GM18498 (cell line): ENCODE results near the gene FTO.

Experiments used
- ATAC-seq: cut with Tn5 transposase; IDR thresholded peaks from one replicate; pipeline ENCODE4 v1.9.1; 2021; ENCODE audit warnings: mild to moderate bottlenecking, moderate library complexity; ENCODE audit not compliant: unreplicated experiment

The FTO gene

DNA sequence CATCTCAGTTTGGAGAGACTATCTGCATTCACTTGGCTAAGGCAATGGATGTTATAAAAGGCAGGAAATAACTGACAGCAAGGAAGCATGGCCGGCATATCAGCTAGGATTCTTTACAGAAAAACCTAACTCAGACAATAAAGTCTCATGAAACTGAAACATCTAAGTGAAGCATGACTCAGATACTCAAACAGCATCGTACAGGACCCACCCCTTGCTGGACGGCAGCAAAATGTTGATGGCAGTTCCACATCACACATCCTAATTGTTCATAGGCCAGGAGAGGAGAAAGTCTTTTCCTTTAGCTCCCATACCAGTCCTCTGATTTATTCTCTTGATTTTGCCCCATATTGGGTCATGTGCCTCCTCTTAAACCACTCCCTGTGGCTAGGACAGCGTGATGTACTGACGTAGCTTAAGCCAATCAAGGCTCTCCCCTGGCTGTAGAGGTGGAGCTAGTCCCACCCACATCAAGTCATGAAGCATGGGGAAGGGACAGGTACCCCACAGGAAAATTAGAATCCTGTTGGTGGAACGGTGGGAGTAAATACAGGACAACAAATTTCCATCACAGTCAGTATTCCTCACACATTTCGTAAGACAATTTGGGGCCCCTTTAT lies 403.7 kb downstream of the FTO start:
- ATAC-seq = no peak

DNA sequence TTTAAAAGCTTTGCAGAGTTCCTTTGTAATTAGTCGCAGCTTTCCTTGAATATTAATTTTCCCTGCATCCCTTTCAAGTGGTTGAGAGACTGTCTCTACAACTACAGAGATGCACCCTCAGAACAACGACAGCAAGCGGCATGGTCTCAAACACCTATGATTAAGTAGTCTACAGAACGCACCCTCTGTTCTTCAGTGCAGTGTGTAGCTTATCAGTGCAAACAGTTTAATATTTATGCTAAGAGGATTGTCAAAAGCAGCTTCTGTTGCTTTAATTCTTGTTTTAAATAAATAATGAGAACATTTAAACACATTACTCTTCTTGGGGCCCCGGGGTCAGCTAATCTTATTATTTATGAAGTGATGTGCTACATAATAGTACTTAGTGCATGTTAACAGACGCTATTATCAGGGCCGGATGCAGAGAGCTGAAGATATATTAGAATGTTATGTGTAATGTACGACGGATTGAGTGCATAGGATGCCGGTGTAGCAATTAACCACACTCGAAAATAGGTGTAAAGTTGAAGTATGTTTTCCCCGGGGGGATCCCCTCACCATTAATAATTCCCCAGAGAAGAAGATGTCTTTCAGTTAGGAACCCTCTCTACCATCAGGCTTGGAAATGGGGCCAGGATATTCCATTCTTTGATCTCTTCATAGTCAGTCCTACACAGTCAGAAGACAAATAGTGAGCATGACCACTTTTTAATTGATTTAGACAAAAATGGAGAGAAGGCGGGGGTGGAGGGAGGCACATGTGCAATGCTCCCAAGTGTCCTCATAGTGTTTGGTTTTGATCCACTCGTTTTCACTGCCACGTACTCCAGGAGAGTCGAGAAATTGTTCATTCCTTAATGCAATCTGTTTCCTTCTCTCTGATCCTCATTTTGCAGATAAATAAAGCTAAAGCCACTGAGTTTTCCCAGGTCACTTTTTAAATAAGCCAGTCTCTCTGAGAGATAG lies 406.3 kb downstream of the FTO start:
- ATAC-seq = no peak

DNA sequence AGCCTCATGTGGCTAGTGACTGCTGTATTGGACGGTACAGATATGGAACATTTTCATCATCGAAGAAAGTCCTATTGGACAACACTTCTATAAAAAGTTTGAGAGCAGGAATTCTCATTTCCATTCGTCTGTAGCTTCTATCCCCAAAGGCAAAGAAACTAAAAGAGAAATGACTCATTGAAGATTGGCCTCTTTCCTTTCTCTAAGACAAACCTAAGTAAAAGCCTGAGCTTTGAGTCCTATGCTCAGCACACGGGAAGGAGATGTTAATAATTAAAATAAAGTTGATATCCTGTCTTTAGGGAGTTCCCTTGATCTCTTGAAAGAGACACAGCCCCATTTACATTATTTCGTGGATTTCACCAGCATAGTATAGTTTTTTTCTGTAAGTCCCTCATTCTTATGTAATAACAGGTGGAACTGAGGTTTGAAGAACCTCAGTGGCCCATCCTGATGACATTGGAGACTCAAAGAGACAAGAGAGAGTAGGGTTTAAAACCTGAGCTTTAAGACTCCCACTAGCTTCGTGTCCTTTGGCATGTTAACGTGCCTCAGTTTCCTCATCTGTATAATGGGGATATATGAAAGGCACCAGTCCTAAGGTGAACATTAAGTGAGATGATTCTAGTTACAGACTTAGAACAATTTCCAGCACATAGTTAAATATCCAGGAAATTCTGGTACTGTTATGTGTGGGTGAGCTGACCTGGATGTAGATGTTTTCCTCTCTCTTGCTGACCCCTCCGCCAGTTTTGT lies 408.7 kb downstream of the FTO start:
- ATAC-seq = no peak

DNA sequence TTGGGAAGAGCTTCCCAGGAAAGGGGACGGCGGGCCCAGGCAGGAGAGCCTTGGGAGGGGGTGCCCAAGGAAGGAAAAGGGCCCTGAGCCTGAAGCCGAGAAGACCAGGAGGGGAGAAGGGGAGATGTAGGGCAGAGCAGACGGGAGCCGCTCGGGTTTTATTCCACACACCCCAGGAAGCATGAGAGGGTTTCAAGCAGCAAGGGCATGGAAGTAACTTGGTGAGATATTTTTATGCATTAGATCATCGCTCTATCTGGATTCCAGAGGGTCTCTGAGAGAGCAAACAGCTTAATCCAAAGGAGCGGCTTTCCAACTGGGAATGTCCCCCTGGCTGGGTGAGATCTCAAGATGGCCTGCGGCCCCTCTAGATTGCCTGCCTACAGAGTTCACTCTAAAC lies 411.6 kb downstream of the FTO start:
- ATAC-seq = no peak

DNA sequence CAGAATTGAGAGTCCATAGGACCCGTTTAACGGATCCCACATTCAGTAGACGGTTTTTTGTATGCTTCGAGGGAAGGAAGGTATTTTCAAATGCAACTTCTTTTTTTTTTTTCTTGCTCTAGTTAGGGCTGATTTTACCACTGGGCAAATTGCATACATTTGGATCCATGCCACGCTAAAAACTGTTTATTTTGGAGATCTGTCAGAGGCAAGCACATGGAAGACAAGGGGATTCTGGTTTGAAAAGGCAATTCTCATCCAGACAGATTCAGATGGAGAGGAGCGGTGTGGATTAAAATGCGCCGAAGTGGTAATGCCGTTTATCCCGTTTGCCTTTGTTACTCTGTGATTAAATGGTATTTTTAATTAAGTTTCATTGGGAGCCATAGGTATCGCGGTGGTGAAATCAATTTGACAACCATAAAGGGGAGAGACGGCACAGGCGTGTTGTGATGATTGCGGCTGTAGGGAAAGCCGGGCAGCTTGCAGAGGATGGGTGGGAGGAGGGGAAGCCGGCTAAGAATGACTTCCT lies 412.2 kb downstream of the FTO start:
- no peak for ATAC-seq

DNA sequence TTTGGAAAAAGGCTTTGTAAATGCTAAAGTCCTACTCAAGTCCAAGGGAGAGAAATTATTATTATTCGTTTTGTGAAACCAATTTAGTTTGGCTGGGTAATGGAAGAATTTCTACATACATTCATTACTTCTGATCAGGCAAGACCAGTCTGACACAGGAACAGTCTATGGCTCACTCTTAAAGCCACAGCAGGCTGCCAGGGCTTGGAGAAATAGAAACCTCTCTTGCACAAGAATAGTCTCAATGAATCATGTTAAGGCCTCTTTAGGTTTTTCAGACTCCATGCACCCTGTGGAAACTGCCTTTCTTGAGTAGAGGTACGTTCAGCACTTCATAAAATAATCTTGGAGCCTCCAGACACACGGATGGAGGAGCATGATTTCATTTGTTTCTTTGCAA lies 414.9 kb downstream of the FTO start:
- ATAC-seq = no peak

DNA sequence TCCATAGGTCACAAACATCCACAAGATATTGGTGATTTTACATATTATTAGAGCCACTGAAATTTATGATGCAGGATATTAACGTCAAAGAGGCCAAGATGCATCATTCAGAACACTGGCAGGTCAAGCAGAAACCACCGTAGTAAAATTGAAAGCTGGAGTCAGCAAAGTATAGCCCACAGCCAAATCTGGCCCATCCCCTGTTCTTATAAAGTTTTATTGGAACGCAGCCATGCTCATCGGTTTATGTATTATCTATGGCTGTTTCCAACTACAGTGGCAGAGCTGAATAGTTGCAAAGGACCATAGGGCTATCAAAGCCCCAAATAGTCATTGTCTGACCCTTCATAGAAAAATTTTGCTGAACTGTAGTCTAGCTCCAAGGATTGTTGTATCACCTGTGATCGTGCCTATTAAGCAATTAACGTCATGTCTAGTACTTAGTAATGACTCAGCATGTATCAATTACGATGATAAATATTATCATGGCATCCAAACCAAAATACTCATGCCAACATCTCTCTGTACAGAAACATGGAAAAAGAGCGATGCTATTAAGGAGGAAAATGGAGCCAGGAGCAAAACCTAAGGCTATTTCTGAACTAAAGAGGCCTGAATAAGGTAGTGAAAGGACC lies 417.0 kb downstream of the FTO start:
- no peak for ATAC-seq

DNA sequence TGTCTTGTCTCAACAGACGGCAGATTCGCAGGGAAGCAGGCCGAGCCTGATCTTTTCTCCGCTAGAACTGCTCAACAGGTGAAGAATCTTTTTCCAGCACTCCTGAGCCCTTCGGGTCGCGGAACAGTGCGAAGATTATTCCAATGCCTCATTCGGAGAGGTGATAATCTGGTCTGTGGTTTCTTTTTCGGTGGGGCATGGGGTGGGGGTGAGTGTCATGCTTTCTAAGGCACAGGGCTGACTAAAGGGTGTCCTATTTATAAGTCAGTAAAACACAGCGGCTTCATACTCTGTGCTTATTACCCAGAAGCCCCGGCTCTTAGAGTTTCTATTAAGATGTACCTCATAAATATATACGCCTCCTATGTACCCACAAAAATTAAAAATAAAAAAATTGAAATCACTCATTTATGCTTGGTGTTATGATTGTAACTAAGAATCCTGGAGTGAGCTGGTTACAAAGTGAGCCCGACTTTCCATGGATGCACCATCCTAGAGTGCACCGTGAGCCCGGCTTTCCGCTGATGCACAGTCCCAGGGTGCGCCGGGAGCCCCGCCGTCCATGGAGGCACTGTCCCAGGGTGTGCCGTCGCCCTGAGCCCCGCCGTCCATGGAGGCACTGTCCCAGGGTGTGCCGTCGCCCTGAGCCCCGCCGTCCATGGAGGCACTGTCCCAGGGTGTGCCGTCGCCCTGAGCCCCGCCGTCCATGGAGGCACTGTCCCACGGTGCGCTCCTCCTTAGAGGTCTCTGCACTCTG lies 417.8 kb downstream of the FTO start:
- ATAC-seq = no peak

DNA sequence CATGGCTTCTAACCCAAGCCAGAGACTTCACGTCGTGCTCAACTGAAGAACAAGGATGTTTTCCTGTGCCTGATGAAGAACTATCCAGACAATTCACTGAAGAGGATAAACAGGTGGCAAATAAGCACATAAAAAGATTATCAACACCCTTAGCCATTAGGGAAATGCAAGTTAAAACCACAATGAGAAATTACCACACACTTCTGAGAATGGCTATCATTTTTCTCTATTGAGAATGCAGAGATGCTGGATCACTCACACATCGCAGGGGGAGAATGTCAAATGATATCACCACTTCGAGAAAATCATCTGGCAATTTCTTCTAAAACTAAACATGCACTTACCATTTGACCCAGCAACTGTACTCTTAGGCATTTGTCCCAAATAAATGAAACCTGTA lies 419.8 kb downstream of the FTO start:
- ATAC-seq = no peak

DNA sequence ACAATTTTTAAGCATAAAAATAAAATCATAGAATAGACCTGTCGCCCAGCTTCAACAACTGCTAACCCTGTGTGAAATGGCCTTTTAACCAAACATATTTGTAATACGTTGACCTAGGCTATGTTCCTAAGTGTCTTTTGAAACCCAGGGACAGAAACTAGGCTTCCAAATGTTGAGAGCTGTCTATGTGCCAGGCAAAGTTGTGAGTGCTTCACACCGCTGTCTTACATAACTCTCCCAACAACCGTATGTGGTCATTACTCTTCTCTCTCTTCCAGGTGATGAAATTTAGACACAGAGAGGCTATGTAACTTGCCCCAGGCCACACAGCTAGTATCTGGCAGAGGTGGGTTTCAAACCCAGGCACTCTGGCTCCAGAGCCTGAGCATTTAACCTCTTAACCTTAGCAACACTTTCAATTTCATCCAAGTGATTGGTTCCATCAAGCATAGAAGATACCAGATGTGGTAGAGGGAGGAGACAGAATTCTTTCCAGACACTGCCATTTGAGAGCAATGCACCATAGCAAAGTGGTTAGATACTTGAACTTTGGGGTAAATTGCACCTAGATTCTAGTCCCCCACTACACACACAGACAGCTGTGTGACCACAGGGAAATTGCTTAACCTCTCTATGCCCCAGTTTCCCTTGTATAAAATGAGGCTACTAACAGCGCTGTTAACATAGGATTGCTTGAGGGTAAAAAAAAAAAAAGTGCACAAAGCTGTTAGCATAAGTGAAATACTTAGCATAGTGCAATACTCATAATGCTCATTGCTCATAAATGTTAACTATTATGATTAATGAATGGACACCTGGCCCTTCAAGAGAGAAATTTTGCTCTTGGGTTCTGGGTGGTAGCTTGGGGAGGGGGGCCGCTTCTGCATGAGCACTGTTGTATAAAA lies 422.0 kb downstream of the FTO start:
- no peak for ATAC-seq

DNA sequence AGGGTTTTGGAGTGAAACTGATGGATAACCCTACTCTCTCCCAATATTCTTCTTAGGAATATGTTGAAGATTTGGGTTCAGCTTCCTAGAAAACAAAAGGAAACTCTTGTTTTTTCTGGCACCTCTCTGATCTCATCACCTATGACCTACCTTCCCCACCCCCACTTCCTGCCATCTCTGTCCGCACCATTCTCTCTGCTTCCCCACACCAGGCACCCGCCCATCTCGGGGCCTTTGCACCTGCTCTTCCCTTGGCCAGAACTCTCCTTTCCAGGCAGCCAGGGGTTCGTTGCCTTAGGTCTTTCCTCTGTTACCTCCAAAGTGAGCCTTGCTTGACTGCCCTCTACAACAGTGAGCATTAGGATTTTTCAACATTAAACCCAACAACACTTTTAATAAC lies 423.0 kb downstream of the FTO start:
- ATAC-seq = no peak

DNA sequence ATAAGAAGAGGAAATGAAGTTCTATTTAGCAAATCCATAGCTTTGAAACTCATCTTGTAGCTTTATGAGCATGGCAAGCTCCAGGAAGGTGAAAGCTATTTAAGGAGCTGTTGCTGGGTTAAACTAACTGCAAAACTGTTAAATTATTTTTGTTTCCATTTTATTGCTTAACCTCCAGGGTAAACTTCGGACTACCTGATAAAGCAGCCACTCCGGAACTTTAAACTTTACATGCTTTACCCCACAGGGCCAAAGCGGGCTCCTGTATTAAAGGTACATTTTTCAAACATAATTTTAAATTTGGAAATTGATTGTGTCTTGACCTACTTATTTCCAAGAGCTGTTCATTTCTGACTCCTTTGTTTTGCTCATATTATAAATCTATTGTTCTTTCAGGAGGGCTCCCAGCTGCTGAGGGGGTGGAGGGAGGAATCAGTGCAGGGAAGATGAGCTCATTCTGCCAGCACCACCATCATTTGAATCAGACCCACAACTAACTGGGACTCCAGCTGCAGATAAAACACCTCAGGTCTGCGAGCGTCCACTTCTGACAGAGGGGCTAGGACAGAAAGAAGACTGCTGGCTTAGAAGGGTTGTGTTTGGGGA lies 424.8 kb downstream of the FTO start:
- no peak for ATAC-seq

DNA sequence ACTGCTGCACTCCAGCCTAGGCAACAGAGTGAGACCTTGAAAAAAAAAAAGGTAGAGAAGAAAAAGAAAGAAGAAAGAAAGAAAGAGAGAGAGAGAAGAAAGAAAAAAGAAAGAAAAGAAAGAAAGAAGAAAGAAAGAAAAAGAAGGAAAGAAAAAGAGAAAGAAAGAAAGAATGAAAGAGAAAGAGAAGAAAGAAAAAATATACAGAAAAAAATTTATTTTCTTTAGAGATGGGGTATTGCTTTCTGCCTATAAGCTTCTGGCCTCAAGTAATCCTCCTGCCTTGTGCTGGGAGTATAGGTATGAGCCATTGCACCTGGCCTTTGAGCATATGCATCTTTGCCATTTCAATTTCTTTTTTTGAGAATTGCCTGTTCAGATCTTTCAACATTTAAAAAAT lies 425.9 kb downstream of the FTO start:
- no peak for ATAC-seq

DNA sequence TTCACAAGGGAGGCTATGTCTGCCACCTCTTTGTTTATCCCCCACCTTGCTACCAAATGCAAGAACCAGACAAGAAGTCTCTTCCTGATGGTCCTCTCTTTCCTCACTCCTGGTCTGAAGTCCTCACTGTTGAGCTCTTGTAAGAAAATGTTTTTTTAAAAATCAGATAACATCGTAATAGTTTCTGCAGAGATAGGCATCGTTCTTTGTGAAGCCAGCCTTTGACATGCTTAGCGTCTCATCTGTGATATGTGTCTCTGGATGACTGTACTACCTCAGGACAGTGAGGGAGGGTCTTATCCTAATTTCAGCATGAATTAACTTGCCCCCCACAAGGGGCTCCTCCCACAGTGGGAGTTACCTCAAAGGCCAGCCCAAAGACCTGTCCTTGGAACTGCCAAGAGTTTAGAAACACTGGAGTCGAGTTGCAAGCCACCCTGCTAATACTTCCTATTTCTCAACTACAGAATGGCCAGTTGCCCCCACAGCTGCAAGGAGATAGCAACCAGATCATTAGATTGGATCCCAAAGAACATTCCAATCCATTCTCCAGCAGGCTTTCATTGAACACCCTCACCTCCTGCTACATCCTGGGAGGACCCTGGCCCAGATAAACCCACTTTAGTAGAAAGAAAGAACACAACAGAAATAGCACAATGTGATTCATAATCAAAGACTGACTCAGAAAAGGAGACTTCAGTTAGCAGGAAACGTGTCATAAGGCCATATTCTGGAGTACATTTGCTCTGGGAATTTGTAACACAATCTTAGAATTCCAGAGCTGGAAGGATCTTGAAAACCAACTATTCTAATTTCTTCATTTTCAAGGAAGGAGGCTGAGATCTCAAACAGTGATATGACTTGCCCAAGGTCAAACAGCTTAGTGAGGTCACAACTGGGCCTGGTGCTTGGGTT lies 431.7 kb downstream of the FTO start:
- no peak for ATAC-seq

DNA sequence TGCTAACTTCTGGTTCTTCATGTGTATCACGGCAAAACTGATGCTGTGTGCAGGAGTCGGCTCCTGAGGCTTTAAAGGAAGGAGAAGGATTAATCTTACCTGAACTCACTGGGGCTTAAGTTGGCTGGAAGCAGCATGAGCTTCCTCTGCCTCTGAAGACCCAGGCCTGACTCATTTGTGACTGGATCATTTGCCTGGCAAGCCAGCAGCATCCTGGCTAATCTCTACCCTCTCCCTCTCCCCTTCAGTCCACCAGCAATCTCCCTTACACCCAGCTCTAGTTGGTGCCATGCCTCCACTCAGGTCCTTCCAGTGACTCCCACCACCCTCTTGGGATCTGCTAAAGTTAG lies 432.3 kb downstream of the FTO start:
- ATAC-seq = no peak

DNA sequence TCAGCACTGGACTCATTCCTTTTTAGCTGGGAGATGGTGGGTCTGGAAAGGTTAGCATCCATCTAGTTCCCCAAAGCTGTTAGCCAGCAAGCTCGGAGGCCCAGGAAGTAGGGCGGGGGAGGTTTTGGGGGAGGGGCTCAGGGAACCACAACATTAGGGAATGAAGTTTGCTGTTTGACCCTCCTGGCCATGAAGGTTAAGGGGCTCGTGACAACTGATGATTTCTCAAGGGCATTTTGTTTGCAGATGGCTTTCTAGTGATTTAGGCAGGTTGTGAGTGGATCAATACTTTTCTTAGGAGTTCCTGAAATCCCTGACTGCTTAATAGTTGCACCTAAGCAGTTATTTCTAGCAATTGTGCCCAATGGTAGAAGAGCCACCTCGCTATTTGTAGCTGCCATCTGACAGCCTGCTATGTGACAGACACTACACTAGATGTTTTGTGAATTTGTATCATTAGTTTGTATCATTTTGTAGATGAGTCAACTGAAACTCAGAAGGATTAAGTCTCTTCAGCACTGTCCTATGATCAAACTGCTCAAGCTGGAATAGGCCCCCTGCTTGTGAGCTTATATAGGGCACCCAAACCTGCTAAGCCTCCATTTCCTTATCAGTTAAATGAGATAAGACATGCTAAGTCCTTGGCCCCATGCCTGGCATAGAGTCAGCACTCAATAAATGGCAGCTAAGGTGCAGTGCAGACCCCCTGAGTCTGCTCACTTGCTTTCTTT lies 436.3 kb downstream of the FTO start:
- no peak for ATAC-seq

DNA sequence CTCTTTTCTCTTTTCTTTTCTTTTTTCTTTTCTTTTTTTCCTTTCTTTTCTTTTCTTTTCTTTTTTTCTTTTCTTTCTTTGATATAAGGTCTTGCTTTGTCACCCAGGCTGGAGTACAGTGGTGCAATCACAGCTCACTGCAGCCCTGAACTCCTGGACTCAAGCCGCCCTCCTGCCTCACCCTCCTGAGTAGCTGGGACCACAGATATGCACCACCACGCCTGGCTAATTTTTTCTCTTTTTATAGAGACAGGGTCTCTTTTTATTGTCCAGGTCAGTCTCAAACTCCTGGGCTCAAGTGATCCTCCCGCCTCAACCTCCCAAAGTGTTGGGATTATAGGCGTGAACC lies 436.8 kb downstream of the FTO start:
- ATAC-seq = no peak
